ENCODE measurements around the gene SKIC8. TPM values are rescaled to one million over a fixed set of nuclear protein-coding genes. Genes with fewer than 3 reads are reported as not detected.

SKIC8 gene
- total RNA-seq, 1 donor from 2014 or later: 46.0 TPM

DNA sequence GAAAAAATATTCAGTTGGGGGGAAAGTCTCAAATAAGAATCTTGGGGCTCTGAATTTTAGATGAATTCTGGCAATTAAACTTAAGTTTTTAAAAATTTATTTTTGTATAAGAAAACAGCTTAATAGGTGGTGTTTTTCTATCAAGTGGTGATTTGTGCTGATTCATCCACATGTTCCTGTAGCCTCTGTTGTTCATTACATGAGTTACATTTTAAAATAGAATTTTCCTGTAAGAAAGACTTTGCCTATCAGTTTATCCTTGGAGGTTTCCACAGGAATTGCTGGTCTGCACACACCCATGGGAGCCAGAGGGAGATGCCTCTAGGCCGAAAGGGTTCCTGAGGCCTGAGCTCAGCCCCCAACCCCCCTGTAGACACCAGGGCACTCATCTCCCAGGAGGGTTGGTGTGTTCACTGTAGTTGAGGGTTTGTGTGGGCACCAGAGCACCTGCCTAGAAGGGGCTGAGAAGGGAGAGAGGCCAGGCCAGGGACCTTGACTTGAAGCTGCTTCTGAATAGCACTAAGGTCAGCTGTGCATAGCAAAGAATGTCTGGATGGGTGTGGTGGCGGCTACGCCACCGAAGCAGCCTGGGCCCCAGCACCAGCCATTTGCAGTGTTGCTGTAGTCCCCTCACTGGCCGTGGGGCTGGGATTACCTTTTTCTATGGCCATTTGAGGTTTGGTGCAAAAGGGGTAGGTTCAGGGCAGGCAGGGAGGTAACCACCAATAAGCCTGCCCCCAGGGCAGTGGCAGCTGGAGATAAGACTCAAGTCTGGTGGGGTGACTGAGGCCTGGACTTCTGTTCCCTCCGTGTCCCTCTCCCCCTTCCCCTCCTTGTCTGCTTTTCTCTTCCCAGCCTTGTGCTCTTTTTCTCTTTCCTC lies 23.1 kb downstream of the SKIC8 start:
- POLR2A ChIA-PET: no interaction called here

DNA sequence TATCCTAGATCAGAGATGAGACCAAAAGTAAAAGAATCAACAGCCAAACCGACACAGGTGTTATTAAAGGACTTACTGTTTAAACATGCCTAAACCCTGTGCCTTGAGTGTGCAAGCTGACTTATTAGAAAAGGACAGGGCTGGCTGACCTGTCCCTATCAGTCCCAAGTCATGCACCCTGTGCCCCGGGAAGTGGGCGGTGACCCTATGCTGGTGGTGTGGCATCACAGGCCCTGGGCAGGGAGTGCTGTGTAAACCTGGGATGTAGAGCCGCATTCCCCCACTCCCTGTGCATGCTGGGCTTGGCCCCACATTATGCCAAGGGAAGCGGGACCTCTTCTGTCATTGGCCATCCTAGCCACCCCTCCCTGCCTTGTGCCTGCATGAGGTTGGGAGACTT lies 24.4 kb downstream of the SKIC8 start:
- no peak overlapping the region for H3K4me3 Mint-ChIP-seq
- POLR2A ChIA-PET: no interaction called here
- no peak for ATAC-seq (ENCODE audit: low read depth)

More for the DNA sequence above, 23.1 kb downstream of the SKIC8 start:
- no peak overlapping the region for H3K4me3 Mint-ChIP-seq
- H3K9me3 Mint-ChIP-seq: no peaks in the 10 kb centered on the region
- H3K27me3 Mint-ChIP-seq: no peaks in the 10 kb centered on the region
- CTCF ChIA-PET: no interaction called here
- DNase-seq: no peak
- no peaks in the 10 kb centered on the region for H3K4me1 Mint-ChIP-seq
- intact Hi-C loops (cut with micrococcal nuclease): no loop called here
- no peak for ATAC-seq (ENCODE audit: low read depth)
- TF ChIP-seq, protein P1, sequence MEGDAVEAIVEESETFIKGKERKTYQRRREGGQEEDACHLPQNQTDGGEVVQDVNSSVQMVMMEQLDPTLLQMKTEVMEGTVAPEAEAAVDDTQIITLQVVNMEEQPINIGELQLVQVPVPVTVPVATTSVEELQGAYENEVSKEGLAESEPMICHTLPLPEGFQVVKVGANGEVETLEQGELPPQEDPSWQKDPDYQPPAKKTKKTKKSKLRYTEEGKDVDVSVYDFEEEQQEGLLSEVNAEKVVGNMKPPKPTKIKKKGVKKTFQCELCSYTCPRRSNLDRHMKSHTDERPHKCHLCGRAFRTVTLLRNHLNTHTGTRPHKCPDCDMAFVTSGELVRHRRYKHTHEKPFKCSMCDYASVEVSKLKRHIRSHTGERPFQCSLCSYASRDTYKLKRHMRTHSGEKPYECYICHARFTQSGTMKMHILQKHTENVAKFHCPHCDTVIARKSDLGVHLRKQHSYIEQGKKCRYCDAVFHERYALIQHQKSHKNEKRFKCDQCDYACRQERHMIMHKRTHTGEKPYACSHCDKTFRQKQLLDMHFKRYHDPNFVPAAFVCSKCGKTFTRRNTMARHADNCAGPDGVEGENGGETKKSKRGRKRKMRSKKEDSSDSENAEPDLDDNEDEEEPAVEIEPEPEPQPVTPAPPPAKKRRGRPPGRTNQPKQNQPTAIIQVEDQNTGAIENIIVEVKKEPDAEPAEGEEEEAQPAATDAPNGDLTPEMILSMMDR (IDR thresholded peaks at IDR 0.05): no peak
- H3K27ac Mint-ChIP-seq: no peak overlapping the region
- H3K36me3 Mint-ChIP-seq (ENCODE audit: low read depth): peaks cover 54% of the 10 kb centered on the region

DNA sequence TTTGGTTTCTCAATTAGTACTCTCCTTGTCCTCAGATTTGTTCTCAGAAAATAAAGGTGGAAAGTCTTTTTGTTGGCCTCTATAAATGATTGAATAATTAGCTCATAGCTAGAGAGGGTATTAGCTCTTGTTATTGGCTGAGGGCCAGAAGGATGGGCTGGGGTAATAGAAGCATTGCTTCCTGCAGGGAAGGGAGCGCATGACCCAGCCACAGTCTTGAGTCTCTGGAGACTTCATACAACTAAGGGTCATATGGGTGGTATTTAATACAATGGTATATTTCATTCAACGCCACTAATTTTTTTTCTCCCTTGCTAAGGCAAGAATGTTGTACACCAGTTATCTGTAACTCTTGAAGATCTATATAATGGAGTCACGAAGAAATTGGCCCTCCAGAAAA lies 26.6 kb downstream of the SKIC8 start:
- intact Hi-C loops (cut with micrococcal nuclease): no loop called here
- Mint-ChIP-seq H3K9me3 (no peaks in the 10 kb centered on the region), H3K36me3 (ENCODE audit: low read depth) (peaks cover 28% of the 10 kb centered on the region), H3K4me1 (no peaks in the 10 kb centered on the region), H3K4me3 (no peak overlapping the region), H3K27ac (no peak overlapping the region), H3K27me3 (no peaks in the 10 kb centered on the region)
- ChIA-PET POLR2A (no interaction called here), CTCF (no interaction called here)
- TF ChIP-seq, protein P1 (IDR thresholded peaks at IDR 0.05): no peak
- DNase-seq (no peak), ATAC-seq (ENCODE audit: low read depth) (no peak)

More for the DNA sequence above, 24.4 kb downstream of the SKIC8 start:
- no peak for DNase-seq
- Mint-ChIP-seq H3K4me1 (no peaks in the 10 kb centered on the region), H3K36me3 (ENCODE audit: low read depth) (peaks cover 41% of the 10 kb centered on the region), H3K27ac (no peak overlapping the region), H3K9me3 (no peaks in the 10 kb centered on the region), H3K27me3 (no peaks in the 10 kb centered on the region)
- CTCF ChIA-PET: no interaction called here
- intact Hi-C loops (cut with micrococcal nuclease): no loop called here
- TF ChIP-seq, protein P1 (IDR thresholded peaks at IDR 0.05): no peak

DNA sequence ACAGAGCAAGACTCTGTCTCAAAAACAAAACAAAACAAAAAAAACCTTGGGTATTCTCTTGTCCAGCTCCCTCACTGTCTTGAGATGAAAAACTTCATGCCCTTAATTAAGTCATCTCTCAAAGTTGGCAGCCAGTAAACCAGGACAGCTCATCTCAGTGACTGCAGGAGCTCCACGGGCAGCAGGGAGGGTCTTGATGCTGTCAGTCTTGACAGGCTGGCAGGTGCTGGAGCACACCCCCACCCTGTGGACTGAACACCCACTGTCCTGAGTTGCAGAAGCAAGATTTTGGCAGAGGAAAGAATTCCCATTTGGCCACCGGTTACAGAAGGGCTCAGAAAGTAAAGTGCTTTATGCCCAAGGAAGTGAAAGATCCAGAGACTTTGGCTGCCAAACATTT lies 27.1 kb downstream of the SKIC8 start:
- TF ChIP-seq, protein P1 (IDR thresholded peaks at IDR 0.05): no peak
- DNase-seq (no peak), ATAC-seq (ENCODE audit: low read depth) (no peak)
- intact Hi-C loops (cut with micrococcal nuclease): no loop called here
- H3K36me3 Mint-ChIP-seq (ENCODE audit: low read depth): peaks cover 25% of the 10 kb centered on the region
- CTCF ChIA-PET: no interaction called here
- POLR2A ChIA-PET: no interaction called here
- no peaks in the 10 kb centered on the region for H3K4me1 Mint-ChIP-seq
- no peaks in the 10 kb centered on the region for H3K27me3 Mint-ChIP-seq
- H3K27ac Mint-ChIP-seq: no peak overlapping the region
- no peak overlapping the region for H3K4me3 Mint-ChIP-seq
- no peaks in the 10 kb centered on the region for H3K9me3 Mint-ChIP-seq

DNA sequence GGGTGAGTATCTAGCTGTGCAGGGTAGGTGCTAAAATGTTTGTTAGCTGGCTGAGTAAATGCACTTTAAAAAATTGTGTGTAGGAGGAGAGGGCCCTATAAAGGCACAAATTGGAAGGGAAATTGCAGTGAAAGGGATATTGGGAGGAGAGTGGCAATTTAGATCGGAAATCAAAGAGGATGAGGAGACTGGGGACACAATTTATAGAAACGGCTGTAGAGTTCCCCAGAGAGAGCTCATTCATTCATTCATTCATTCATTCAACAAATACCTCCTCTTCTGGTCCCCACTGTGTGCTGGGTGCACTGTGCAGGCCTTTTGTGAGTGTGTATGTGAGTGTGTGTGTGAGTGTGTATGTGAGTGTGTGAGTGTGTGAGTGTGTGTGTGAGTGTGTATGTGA lies 32.6 kb downstream of the SKIC8 start:
- no peak overlapping the region for H3K27ac Mint-ChIP-seq
- H3K4me1 Mint-ChIP-seq: peaks cover 13% of the 10 kb centered on the region
- TF ChIP-seq, protein P1 (IDR thresholded peaks at IDR 0.05): no peak
- intact Hi-C loops (cut with micrococcal nuclease): loop anchor here (10.0 kb wide), 1 partner anchor 158 kb away; no protein-coding TSS in a partner anchor
- H3K4me3 Mint-ChIP-seq: no peak overlapping the region
- DNase-seq (no peak), ATAC-seq (ENCODE audit: low read depth) (no peak)
- H3K27me3 Mint-ChIP-seq: no peaks in the 10 kb centered on the region
- no peaks in the 10 kb centered on the region for H3K36me3 Mint-ChIP-seq (ENCODE audit: low read depth)
- POLR2A ChIA-PET: no interaction called here
- H3K9me3 Mint-ChIP-seq: no peaks in the 10 kb centered on the region
- CTCF ChIA-PET: interaction anchor here (1.1 kb wide), 1 partner anchor 357 kb away, joined by 3 read pairs; no protein-coding TSS in a partner anchor

Measured in activated B cell treated with CpG ODN at 0.5 μM for 24 hours (primary cell).